Loucy (cell line): ENCODE results near the gene TRUB2.

ENCODE experiments used
- H2AFZ ChIP-seq: fragments of 200-600 bp; sonication (generic); 2 replicates; pipeline ENCODE4 v1.6.0; 2016; ENCODE audit warnings: antibody characterized with exemption, mild to moderate bottlenecking, low read length, moderate library complexity
- H3F3A ChIP-seq: fragments of 200-600 bp; 2 replicates; pipeline ENCODE4 v1.6.0; 2016; ENCODE audit warnings: antibody characterized with exemption, low read depth, mild to moderate bottlenecking
- H3K27me3 ChIP-seq: fragments of 200-600 bp; sonication (generic); 2 replicates; pipeline ENCODE4 v1.6.1; 2014; ENCODE audit warnings: low read length, mild to moderate bottlenecking; ENCODE audit not compliant: insufficient read depth, poor library complexity, severe bottlenecking
- H3K36me3 ChIP-seq: fragments of 200-600 bp; sonication (generic); 2 replicates; pipeline ENCODE4 v1.6.1; 2016; ENCODE audit warnings: low read length; ENCODE audit not compliant: insufficient read depth
- H3K4me1 ChIP-seq: fragments of 200-600 bp; sonication (generic); 2 replicates; pipeline ENCODE4 v1.5.1; 2014; ENCODE audit warnings: low read length, mild to moderate bottlenecking; ENCODE audit not compliant: insufficient read depth, poor library complexity, severe bottlenecking
- H3K4me2 ChIP-seq: fragments of 200-600 bp; sonication (generic); 2 replicates; pipeline ENCODE4 v1.6.0; 2014; ENCODE audit warnings: antibody characterized with exemption, low read length, low read depth, mild to moderate bottlenecking; ENCODE audit not compliant: poor library complexity, severe bottlenecking
- H3K4me3 ChIP-seq: fragments of 200-600 bp; sonication (generic); 2 replicates; pipeline ENCODE4 v1.5.1; 2014; ENCODE audit warnings: low read length, mild to moderate bottlenecking, mixed read lengths; ENCODE audit not compliant: poor library complexity, severe bottlenecking
- H3K79me2 ChIP-seq: fragments of 200-600 bp; sonication (generic); 2 replicates; pipeline ENCODE4 v1.6.1; 2014; ENCODE audit warnings: low read length; ENCODE audit not compliant: insufficient read depth
- H3K9ac ChIP-seq: fragments of 200-600 bp; sonication (generic); 2 replicates; pipeline ENCODE4 v1.6.0; 2014; ENCODE audit warnings: mild to moderate bottlenecking, low read depth, low read length, moderate library complexity; ENCODE audit not compliant: poor library complexity, severe bottlenecking
- H3K9me2 ChIP-seq: fragments of 200-600 bp; sonication (generic); replicated peaks from 2 replicates; pipeline ENCODE4 v1.6.1; 2016; ENCODE audit warnings: low read depth, low read length, mixed read lengths
- H3K9me3 ChIP-seq: fragments of 200-600 bp; sonication (generic); 2 replicates; pipeline ENCODE4 v1.6.1; 2014; ENCODE audit warnings: mild to moderate bottlenecking, antibody characterized with exemption, low read length, low read depth; ENCODE audit not compliant: insufficient read depth
- H4K20me1 ChIP-seq: fragments of 200-600 bp; sonication (generic); 2 replicates; pipeline ENCODE4 v1.6.0; 2014; ENCODE audit warnings: antibody characterized with exemption, low read length, mild to moderate bottlenecking; ENCODE audit not compliant: insufficient read depth, poor library complexity, severe bottlenecking
- CTCF ChIP-seq: fragments of 200-600 bp; sonication (generic); conservative IDR thresholded peaks from 2 replicates; pipeline ENCODE4 v1.5.1; 2014; ENCODE audit warnings: mild to moderate bottlenecking, antibody characterized with exemption, low read length
- EZH2phosphoT487 ChIP-seq: fragments of 200-600 bp; IDR thresholded peaks from 2 replicates; pipeline ENCODE4 v1.6.1; 2018; ENCODE audit warnings: antibody characterized with exemption, mild to moderate bottlenecking, moderate library complexity, borderline replicate concordance

Gene TRUB2

GRCh38 chr9:128323791-128324190 lies 1.5 kb upstream of the TRUB2 start:
- no peaks in the 10 kb centered on the region for H3K36me3 ChIP-seq
- peak overlapping the region; percentile 95 for H3K4me3 ChIP-seq
- peaks cover 7% of the 10 kb centered on the region for H4K20me1 ChIP-seq
- TF ChIP-seq EZH2phosphoT487 = no peak
- TF ChIP-seq CTCF = no peak
- peak overlapping the region; percentile 93 for H3K4me2 ChIP-seq
- no peaks in the 10 kb centered on the region for H3K9me2 ChIP-seq
- H3K4me1 ChIP-seq = peaks cover 8% of the 10 kb centered on the region
- H2AFZ ChIP-seq = no peak overlapping the region
- H3K9me3 ChIP-seq = no peaks in the 10 kb centered on the region
- peaks cover 38% of the 10 kb centered on the region for H3K79me2 ChIP-seq
- no peaks in the 10 kb centered on the region for H3K27me3 ChIP-seq
- no peaks in the 10 kb centered on the region for H3F3A ChIP-seq
- peak overlapping the region; percentile 86 for H3K9ac ChIP-seq

- TF ChIP-seq EZH2phosphoT487 (no peak), CTCF (no peak)
- Histone ChIP-seq H3K4me1 (peaks cover 8% of the 10 kb centered on the region), H3K79me2 (peaks cover 38% of the 10 kb centered on the region), H3K36me3 (no peaks in the 10 kb centered on the region), H3F3A (no peaks in the 10 kb centered on the region), H3K27me3 (no peaks in the 10 kb centered on the region), H4K20me1 (peaks cover 7% of the 10 kb centered on the region), H2AFZ (peak overlapping the region; percentile 96), H3K4me3 (peak overlapping the region; percentile 95), H3K4me2 (peak overlapping the region; percentile 93), H3K9me3 (no peaks in the 10 kb centered on the region), H3K9ac (peak overlapping the region; percentile 86), H3K9me2 (no peaks in the 10 kb centered on the region)
Observed at GRCh38 chr9:128323212-128323730, 1.0 kb upstream of the TRUB2 start.

GRCh38 chr9:128321879-128322403 lies 306 bp downstream of the TRUB2 start:
- H3K79me2 ChIP-seq = peaks cover 38% of the 10 kb centered on the region
- peaks cover 7% of the 10 kb centered on the region for H4K20me1 ChIP-seq
- TF ChIP-seq EZH2phosphoT487 (no peak), CTCF (no peak)

More at GRCh38 chr9:128321879-128322403, 306 bp downstream of the TRUB2 start:
- Histone ChIP-seq H2AFZ (peak overlapping the region; percentile 96), H3K4me2 (peak overlapping the region; percentile 76), H3F3A (no peaks in the 10 kb centered on the region), H3K4me1 (peaks cover 8% of the 10 kb centered on the region), H3K9me2 (no peaks in the 10 kb centered on the region), H3K27me3 (no peaks in the 10 kb centered on the region), H3K4me3 (peak overlapping the region; percentile 95), H3K9me3 (no peaks in the 10 kb centered on the region), H3K9ac (peak overlapping the region; percentile 86), H3K36me3 (peaks cover 5% of the 10 kb centered on the region; the same call in 1 of the 2 replicates)
